ENCODE measurements around the gene LRRC15.

Gene LRRC15

DNA sequence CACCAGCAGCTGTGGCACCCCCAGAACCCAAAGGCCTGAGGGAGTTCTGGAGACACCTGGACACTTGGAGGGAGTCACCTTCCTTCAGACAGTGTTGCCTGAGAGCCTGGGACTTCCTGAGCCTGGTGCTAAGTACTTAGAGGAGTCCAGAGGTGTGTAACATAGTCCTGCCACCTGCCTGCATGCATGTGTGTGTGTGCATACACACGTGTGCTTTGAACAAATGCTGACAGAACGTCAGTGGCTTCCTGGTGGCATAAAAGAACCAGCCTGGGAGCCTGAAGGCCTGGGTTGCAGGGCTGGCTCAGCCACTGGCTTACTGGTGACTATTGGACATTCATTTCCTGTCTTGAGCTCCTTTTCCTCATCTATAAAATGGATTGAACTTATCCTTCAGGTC, 15.2 kb downstream of the LRRC15 start:
- WGBS (ENCODE audit: insufficient coverage): 91% methylated on average over 2 of the region's 2 CpGs
- POLR2A ChIA-PET: interaction anchor here (0.6 kb wide), 1 partner anchor 126 kb away, joined by 4 read pairs; no protein-coding TSS in a partner anchor
- DNase-seq: no peak

DNA sequence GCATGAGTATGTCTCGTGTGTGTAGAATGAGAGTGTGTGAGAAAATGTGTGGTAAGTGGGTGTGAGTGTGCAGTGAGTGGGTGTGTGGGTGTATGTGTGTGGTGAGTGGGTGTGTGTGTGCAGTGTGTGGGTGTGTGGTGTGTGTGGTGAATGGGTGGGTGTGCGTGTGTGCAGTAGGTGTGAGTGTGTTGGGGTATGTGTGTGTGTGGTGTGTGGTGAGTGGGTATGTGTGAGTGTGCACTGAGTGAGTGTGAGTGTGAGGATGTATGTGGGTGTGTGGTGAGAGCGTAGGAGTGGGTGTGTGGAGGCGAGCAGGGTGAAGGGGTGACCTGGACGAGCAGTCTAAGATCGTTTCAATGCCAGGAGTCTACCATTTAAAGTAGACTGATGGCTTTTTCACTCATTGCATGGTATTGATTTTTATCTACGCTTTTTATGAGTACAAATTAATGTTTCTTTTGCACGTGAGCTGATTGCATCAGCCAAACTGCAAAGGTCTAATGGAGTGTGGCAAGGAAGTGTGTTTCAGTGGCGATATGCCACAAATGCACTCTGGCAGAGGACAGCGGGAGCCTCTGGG, 16.8 kb downstream of the LRRC15 start:
- H3K36me3 ChIP-seq (ENCODE audit: control insufficient read depth in 4 of 4, insufficient read depth in 4 of 4, low read length in 3 of 4): no peaks in the 10 kb centered on the region
- no peak overlapping the region for H3K27ac ChIP-seq (ENCODE audit: insufficient read depth in 1 of 2, low read depth in 1 of 2, low read length in 2 of 2, poor library complexity in 1 of 2, severe bottlenecking in 2 of 2)
- H3K27me3 ChIP-seq (replicated peaks in 2 of 5; ENCODE audit: control insufficient read depth in 4 of 5, insufficient read depth in 5 of 5, low read length in 4 of 5): peaks cover 0 to 4% (median 0%) of the 10 kb centered on the region in 5 experiments
- ChIA-PET CTCF (no interaction called here), POLR2A (no interaction called here)
- H3K4me3 ChIP-seq (ENCODE audit: control insufficient read depth in 1 of 7, extremely low read depth in 1 of 7, insufficient read depth in 4 of 7, low read depth in 2 of 7, low read length in 6 of 7): no peak overlapping the region
- H3K4me1 ChIP-seq (ENCODE audit: control extremely low read depth in 1 of 4, control insufficient read depth in 4 of 4, insufficient read depth in 4 of 4, low read length in 3 of 4): peaks cover 0 to 5% (median 1%) of the 10 kb centered on the region in 4 experiments
- no peak for DNase-seq
- no peaks in the 10 kb centered on the region for H3K9me3 ChIP-seq (ENCODE audit: control extremely low read depth in 1 of 5, control insufficient read depth in 4 of 5, insufficient read depth in 2 of 5, low read depth in 1 of 5, low read length in 4 of 5)
- 96% methylated on average over 8 of the region's 10 CpGs for WGBS (ENCODE audit: insufficient coverage)

More for the DNA sequence above, 15.2 kb downstream of the LRRC15 start:
- H3K4me1 ChIP-seq (ENCODE audit: control extremely low read depth in 1 of 4, control insufficient read depth in 4 of 4, insufficient read depth in 4 of 4, low read length in 3 of 4): peaks cover 0 to 5% (median 1%) of the 10 kb centered on the region in 4 experiments
- CTCF ChIA-PET: interaction anchor here (7.3 kb wide), 1 partner anchor 10 kb away, joined by 56 read pairs; no protein-coding TSS in a partner anchor
- no peak overlapping the region for H3K27ac ChIP-seq (ENCODE audit: insufficient read depth in 1 of 2, low read depth in 1 of 2, low read length in 2 of 2, poor library complexity in 1 of 2, severe bottlenecking in 2 of 2)
- peaks cover 0 to 9% (median 1%) of the 10 kb centered on the region in 5 experiments for H3K27me3 ChIP-seq (replicated peaks in 2 of 5; ENCODE audit: control insufficient read depth in 4 of 5, insufficient read depth in 5 of 5, low read length in 4 of 5)
- H3K9me3 ChIP-seq (ENCODE audit: control extremely low read depth in 1 of 5, control insufficient read depth in 4 of 5, insufficient read depth in 2 of 5, low read depth in 1 of 5, low read length in 4 of 5): no peaks in the 10 kb centered on the region
- no peaks in the 10 kb centered on the region for H3K36me3 ChIP-seq (ENCODE audit: control insufficient read depth in 4 of 4, insufficient read depth in 4 of 4, low read length in 3 of 4)
- H3K4me3 ChIP-seq (ENCODE audit: control insufficient read depth in 1 of 7, extremely low read depth in 1 of 7, insufficient read depth in 4 of 7, low read depth in 2 of 7, low read length in 6 of 7): no peak overlapping the region

DNA sequence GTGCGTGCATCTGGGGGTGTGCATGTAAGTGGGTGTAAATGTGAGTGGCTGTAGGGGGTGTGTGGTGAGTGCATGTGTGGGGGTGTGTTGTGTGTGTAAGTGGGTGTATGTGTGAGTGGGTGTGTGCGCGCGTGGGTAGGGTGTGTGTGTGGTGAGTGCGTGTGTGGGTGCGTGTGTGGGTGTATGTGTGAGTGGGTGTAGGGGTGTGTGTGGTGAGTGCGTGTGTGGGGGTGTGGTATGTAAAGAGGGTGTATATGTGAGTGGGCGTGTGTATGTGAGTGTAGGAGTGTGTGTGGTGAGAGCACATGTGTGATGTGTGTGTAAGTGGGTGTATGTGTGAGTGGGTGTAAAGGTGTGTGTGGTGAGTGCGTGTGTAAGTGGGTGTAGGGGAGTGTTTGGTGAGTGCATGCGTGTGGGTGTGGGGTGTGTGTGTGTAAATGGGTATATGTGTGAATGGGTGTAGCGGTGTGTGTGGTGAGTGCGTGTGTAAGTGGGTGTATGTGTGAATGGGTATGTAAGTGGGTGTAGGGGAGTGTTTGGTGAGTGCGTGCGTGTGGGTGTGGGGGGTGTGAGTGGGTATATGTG, 17.5 kb downstream of the LRRC15 start:
- DNase-seq: no peak
- Histone ChIP-seq H3K4me3 (ENCODE audit: control insufficient read depth in 1 of 7, extremely low read depth in 1 of 7, insufficient read depth in 4 of 7, low read depth in 2 of 7, low read length in 6 of 7) (no peak overlapping the region), H3K4me1 (ENCODE audit: control extremely low read depth in 1 of 4, control insufficient read depth in 4 of 4, insufficient read depth in 4 of 4, low read length in 3 of 4) (peaks cover 0 to 5% (median 1%) of the 10 kb centered on the region in 4 experiments), H3K36me3 (ENCODE audit: control insufficient read depth in 4 of 4, insufficient read depth in 4 of 4, low read length in 3 of 4) (no peaks in the 10 kb centered on the region), H3K27me3 (replicated peaks in 2 of 5; ENCODE audit: control insufficient read depth in 4 of 5, insufficient read depth in 5 of 5, low read length in 4 of 5) (peaks cover 0 to 2% (median 0%) of the 10 kb centered on the region in 5 experiments), H3K27ac (ENCODE audit: insufficient read depth in 1 of 2, low read depth in 1 of 2, low read length in 2 of 2, poor library complexity in 1 of 2, severe bottlenecking in 2 of 2) (no peak overlapping the region), H3K9me3 (ENCODE audit: control extremely low read depth in 1 of 5, control insufficient read depth in 4 of 5, insufficient read depth in 2 of 5, low read depth in 1 of 5, low read length in 4 of 5) (no peaks in the 10 kb centered on the region)
- ChIA-PET CTCF (interaction anchor here (1.1 kb wide), 1 partner anchor 12 kb away, joined by 3 read pairs; no protein-coding TSS in a partner anchor), POLR2A (no interaction called here)
- over 99% methylated on average over 12 of the region's 14 CpGs for WGBS (ENCODE audit: insufficient coverage)

DNA sequence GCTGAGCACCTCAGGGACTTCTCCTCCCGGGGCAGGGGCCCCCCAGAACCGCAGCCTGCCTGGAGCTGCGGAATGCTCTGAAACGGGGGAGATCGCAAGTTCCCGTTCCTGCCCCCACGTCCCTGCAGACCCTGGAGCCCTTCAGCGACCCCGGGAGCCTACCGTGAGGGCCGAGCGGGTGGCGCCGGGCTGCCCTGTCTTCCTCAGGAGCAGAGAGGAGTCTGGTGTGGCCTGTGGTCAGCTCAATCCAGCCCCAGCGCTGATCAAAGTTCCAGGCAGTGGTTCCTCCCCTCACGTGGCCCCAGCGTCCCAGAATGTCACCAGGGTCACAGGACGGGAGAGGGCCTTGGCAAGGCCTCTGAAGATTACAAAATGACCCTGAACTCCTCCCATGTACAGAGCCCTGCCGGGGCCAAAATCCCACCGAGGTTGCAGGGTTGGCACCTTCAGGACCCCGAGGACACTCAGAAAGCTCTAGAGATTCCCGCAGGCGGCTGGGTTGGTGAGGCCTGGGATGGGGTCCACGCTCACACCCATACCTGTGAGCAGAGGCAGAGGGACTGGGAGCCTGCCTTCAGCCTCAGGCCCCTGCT, 18.4 kb downstream of the LRRC15 start, which contains the start of gene CPN2:
TSS of gene CPN2 (minus strand) at position 249 of the 593 bp plus-strand sequence. CDS start 8,626 bp downstream, outside the sequence.
- peaks cover 0 to 5% (median 1%) of the 10 kb centered on the region in 4 experiments for H3K4me1 ChIP-seq (ENCODE audit: control extremely low read depth in 1 of 4, control insufficient read depth in 4 of 4, insufficient read depth in 4 of 4, low read length in 3 of 4)
- DNase-seq: no peak
- no peak within 1 kb of the TSS for H3K4me3 ChIP-seq (ENCODE audit: control insufficient read depth in 1 of 7, extremely low read depth in 1 of 7, insufficient read depth in 4 of 7, low read depth in 2 of 7, low read length in 6 of 7)
- H3K9me3 ChIP-seq (ENCODE audit: control extremely low read depth in 1 of 5, control insufficient read depth in 4 of 5, insufficient read depth in 2 of 5, low read depth in 1 of 5, low read length in 4 of 5): no peaks in the 10 kb centered on the region
- no peaks in the 10 kb centered on the region for H3K36me3 ChIP-seq (ENCODE audit: control insufficient read depth in 4 of 4, insufficient read depth in 4 of 4, low read length in 3 of 4)
- ChIA-PET CTCF (interaction anchor here (1.0 to 1.1 kb wide), 2 partner anchors 11 to 12 kb away, joined by 3 to 4 read pairs; no protein-coding TSS in a partner anchor), POLR2A (no interaction called here)
- H3K27me3 ChIP-seq (replicated peaks in 2 of 5; ENCODE audit: control insufficient read depth in 4 of 5, insufficient read depth in 5 of 5, low read length in 4 of 5): no peaks in the 10 kb centered on the region
- H3K27ac ChIP-seq (ENCODE audit: insufficient read depth in 1 of 2, low read depth in 1 of 2, low read length in 2 of 2, poor library complexity in 1 of 2, severe bottlenecking in 2 of 2): no peak within 1 kb of the TSS
- WGBS (ENCODE audit: insufficient coverage): 98% methylated on average over 24 of the region's 24 CpGs

DNA sequence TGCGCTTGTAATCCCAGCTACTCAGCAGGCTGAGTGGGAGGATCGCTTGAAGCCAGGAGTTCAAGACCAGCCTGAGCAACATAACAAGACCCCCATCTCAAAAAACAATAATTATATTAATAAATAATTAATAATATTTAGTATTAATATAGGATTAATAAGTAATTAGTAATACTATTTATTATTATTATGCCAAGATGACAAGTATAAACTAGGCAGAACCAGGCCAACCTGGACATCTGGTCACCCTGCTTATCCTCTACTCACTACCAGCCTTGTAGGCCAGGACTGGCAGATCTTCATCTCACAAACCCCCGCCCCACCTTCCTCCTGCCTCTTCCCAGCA, 18.8 kb downstream of the LRRC15 start:
- Histone ChIP-seq H3K4me3 (ENCODE audit: control insufficient read depth in 1 of 7, extremely low read depth in 1 of 7, insufficient read depth in 4 of 7, low read depth in 2 of 7, low read length in 6 of 7) (no peak overlapping the region), H3K27me3 (replicated peaks in 2 of 5; ENCODE audit: control insufficient read depth in 4 of 5, insufficient read depth in 5 of 5, low read length in 4 of 5) (no peaks in the 10 kb centered on the region), H3K27ac (ENCODE audit: insufficient read depth in 1 of 2, low read depth in 1 of 2, low read length in 2 of 2, poor library complexity in 1 of 2, severe bottlenecking in 2 of 2) (no peak overlapping the region), H3K4me1 (ENCODE audit: control extremely low read depth in 1 of 4, control insufficient read depth in 4 of 4, insufficient read depth in 4 of 4, low read length in 3 of 4) (peaks cover 0 to 5% (median 1%) of the 10 kb centered on the region in 4 experiments), H3K9me3 (ENCODE audit: control extremely low read depth in 1 of 5, control insufficient read depth in 4 of 5, insufficient read depth in 2 of 5, low read depth in 1 of 5, low read length in 4 of 5) (no peaks in the 10 kb centered on the region), H3K36me3 (ENCODE audit: control insufficient read depth in 4 of 4, insufficient read depth in 4 of 4, low read length in 3 of 4) (no peaks in the 10 kb centered on the region)
- ChIA-PET CTCF (interaction anchor here (1.0 to 1.1 kb wide), 2 partner anchors 9 to 10 kb away, joined by 3 to 4 read pairs; no protein-coding TSS in a partner anchor), POLR2A (no interaction called here)
- 100% methylated on average over 1 of the region's 3 CpGs for WGBS (ENCODE audit: insufficient coverage)
- DNase-seq: no peak

DNA sequence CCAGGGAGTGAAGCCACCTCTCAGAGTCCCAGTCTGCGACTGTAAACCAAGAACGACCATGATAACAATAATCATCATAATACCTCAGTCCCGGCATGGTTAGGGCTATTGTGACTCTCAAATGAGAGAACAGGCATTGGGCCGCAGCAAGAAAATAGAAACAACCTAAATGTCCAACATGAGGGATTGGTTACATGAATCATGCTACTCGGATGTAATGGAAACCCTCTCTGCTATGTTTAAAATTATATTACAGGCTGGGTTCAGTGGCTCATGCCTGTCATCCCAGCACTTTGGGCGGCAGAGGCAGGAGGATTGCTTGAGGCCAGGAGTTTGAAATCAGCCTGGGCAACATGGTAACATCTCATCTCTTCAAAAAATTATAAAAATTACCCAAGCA, 21.2 kb downstream of the LRRC15 start:
- ChIA-PET POLR2A (no interaction called here), CTCF (no interaction called here)
- WGBS (ENCODE audit: insufficient coverage): 100% methylated on average over 2 of the region's 6 CpGs
- no peak overlapping the region for H3K4me3 ChIP-seq (ENCODE audit: control insufficient read depth in 1 of 7, extremely low read depth in 1 of 7, insufficient read depth in 4 of 7, low read depth in 2 of 7, low read length in 6 of 7)
- H3K9me3 ChIP-seq (ENCODE audit: control extremely low read depth in 1 of 5, control insufficient read depth in 4 of 5, insufficient read depth in 2 of 5, low read depth in 1 of 5, low read length in 4 of 5): no peaks in the 10 kb centered on the region
- H3K27me3 ChIP-seq (replicated peaks in 2 of 5; ENCODE audit: control insufficient read depth in 4 of 5, insufficient read depth in 5 of 5, low read length in 4 of 5): peaks cover 0 to 3% (median 0%) of the 10 kb centered on the region in 5 experiments
- no peaks in the 10 kb centered on the region for H3K4me1 ChIP-seq (ENCODE audit: control extremely low read depth in 1 of 4, control insufficient read depth in 4 of 4, insufficient read depth in 4 of 4, low read length in 3 of 4)
- no peaks in the 10 kb centered on the region for H3K36me3 ChIP-seq (ENCODE audit: control insufficient read depth in 4 of 4, insufficient read depth in 4 of 4, low read length in 3 of 4)
- no peak for DNase-seq
- no peak overlapping the region for H3K27ac ChIP-seq (ENCODE audit: insufficient read depth in 1 of 2, low read depth in 1 of 2, low read length in 2 of 2, poor library complexity in 1 of 2, severe bottlenecking in 2 of 2)

DNA sequence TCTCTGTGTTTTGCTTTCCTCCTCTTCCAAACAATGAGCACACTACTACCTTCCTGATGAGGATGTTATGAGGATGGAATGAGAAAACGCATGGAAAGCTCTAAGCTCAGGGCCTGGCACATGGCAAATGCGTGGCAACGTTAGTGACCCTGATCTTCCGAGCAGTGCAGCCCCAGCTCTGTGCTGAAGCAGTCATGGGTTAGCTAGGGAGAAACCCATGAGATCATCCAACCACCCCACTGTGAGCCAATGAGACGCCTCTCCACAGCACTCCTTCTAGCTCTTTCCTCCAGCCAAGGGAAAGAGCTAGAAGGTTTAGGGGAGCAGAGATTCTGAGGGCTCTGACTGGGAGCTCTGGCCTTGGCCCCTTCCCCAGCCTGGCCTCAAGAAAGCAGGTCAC, 22.9 kb downstream of the LRRC15 start:
- no peak for DNase-seq
- ChIA-PET CTCF (interaction anchor here (1.6 to 20.3 kb wide), 4 partner anchors 11 to 55 kb away, joined by 4 to 349 read pairs (median 80); partner anchors contain the start of gene GP5), POLR2A (no interaction called here)
- no peaks in the 10 kb centered on the region for H3K9me3 ChIP-seq (ENCODE audit: control extremely low read depth in 1 of 5, control insufficient read depth in 4 of 5, insufficient read depth in 2 of 5, low read depth in 1 of 5, low read length in 4 of 5)
- no peaks in the 10 kb centered on the region for H3K36me3 ChIP-seq (ENCODE audit: control insufficient read depth in 4 of 4, insufficient read depth in 4 of 4, low read length in 3 of 4)
- H3K4me3 ChIP-seq (ENCODE audit: control insufficient read depth in 1 of 7, extremely low read depth in 1 of 7, insufficient read depth in 4 of 7, low read depth in 2 of 7, low read length in 6 of 7): no peak overlapping the region
- peaks cover 0 to 7% (median 3%) of the 10 kb centered on the region in 5 experiments for H3K27me3 ChIP-seq (replicated peaks in 2 of 5; ENCODE audit: control insufficient read depth in 4 of 5, insufficient read depth in 5 of 5, low read length in 4 of 5)
- WGBS (ENCODE audit: insufficient coverage): 87% methylated on average over 4 of the region's 5 CpGs
- H3K4me1 ChIP-seq (ENCODE audit: control extremely low read depth in 1 of 4, control insufficient read depth in 4 of 4, insufficient read depth in 4 of 4, low read length in 3 of 4): no peaks in the 10 kb centered on the region
- no peak overlapping the region for H3K27ac ChIP-seq (ENCODE audit: insufficient read depth in 1 of 2, low read depth in 1 of 2, low read length in 2 of 2, poor library complexity in 1 of 2, severe bottlenecking in 2 of 2)
